NCI-H2107 treated with DMSO at 0.1 percent for 48 hours (cell line): ENCODE measurements around the gene MYL3.

Source experiments
- DNase-seq: peaks from one replicate; lab custom pipeline; 2025; ENCODE audit not compliant: unreplicated experiment; lab: John Stamatoyannopoulos, UW

The MYL3 gene

DNA sequence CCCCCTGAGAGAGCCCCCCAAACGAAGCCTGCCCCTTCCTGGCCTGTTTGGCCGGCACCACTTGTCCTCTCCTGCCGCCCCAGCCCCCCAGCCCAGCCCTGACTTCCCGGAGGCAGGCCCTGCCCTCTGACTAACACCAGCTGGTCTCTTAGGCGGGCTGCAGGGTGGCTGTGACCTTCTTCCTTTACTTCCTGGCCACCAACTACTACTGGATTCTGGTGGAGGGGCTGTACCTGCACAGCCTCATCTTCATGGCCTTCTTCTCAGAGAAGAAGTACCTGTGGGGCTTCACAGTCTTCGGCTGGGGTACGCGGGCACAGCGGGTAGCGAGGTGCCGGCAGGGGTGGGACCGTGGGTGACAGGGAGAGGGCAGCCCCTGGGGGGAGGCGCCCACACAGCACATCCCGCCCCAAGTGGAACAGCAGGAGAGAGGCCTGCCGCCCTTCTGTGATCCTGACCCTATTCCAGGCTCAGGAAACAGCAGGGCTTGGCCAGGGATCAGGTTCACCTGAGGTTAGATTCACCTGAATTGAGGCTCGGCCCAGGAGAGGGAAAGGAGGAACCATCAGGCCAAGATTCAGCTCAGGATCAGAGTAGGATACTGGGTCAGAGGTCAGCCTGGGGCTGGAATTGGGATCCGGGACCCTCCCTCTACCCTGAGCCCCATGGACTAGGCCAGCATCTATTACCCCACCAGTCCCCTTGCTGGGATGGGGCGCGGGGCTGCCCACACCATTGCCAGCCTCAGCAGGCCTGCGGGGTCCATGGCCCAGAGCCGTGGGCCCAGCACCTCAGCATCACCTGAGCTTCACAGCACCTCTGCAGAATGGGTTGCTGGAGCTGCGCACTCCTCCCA is 36.1 kb upstream of the MYL3 start:
- DNase-seq: no peak

DNA sequence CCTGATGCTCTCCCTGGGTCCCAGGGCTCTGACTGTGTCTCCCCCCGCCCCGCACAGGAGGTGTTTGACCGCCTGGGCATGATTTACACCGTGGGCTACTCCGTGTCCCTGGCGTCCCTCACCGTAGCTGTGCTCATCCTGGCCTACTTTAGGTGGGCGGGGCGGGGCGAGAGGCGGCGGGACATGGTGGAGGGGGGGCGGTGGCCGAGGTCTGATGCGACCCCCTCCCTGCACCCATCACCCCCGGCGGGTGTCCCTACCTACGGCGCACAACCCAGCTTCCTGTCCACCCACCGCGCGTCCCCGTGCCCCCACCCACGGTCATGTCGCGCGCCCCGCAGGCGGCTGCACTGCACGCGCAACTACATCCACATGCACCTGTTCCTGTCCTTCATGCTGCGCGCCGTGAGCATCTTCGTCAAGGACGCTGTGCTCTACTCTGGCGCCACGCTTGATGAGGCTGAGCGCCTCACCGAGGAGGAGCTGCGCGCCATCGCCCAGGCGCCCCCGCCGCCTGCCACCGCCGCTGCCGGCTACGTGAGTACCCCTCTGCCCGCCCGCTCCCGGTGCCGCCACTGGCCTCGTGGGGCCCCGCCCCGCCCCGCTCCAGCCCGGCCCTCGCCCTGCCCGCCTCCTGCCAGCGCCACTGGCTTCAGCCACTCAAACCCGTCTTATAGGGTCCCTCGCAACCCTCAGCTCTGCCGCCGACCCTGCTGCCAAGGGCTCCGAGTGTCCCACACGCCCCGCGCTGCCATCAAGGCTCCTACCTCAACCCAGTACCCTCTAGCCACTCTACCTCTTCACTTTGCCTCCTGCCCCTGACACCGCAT is 35.3 kb upstream of the MYL3 start:
- DNase-seq: no peak

DNA sequence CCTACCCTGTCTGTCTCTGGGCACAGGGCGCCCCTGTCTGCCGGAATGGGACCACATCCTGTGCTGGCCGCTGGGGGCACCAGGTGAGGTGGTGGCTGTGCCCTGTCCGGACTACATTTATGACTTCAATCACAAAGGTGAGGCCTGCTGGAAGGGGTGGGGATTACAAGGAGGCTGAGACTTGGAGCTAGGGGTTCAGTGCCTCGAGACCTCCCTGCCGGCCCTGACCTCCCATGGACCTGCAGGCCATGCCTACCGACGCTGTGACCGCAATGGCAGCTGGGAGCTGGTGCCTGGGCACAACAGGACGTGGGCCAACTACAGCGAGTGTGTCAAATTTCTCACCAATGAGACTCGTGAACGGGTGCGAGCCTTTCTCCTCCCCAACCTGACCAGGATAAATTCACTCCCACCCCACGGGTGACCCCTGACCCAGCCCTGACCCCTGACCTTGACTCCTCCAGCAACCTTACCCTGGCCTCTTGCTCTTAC is 34.6 kb upstream of the MYL3 start:
- DNase-seq: no peak

DNA sequence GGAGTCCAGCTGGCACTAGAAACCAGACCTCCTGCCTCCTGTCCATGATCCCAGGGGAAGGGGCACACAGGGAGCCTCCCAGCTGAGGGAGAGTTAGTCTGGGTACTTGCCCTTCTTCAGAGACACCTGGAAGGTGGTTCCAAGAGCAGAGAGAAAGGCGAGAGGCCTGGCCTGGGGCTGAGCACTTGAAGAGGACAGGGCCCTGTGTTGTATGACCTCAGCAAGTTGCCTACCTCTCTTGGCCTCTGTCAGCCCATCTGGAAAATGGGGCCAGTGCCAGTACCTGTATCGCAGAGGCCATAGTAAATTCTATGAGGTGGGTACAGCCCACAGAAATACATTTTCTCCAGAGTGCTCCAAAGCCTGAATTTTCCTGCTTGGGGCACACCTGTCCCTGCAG is 33.8 kb upstream of the MYL3 start:
- no peak for DNase-seq

DNA sequence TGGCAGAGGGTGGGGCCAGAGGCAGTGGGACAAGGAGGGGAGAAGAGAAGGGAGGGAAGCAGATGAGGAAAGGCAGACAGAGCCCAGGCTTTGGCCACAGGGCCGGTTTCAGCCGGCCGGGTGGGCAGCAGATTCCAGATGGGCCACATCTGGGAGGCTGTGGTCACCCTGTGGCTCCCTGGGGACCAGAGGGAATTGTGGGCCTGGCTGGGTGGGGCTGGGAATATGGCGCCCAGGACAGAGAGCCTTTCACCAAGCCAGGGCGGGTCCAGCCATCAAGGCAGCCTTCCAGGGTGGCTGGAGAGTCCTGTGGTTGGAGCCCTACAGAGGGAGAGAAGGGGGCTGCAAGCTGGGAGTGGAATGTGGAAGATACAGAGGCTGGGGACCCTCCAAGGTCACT is 33.1 kb upstream of the MYL3 start:
- no peak for DNase-seq

DNA sequence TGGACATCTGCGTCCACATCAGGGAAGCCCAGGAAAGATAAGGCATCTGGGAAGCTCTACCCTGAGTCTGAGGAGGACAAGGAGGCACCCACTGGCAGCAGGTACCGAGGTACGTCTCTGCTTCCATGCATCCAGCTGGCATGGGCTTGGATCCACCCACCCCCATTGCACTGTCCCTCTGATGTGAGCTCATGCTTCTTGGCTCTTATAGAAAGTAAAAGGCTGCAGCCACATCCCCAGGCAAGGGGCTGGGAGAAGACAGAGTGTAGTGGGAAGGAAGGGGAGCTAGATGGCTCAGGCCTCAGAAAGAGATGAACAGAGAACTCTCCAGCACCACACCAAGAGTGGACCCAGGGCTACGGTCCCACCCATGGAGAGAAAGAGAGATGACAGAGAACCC is 32.5 kb upstream of the MYL3 start:
- no peak for DNase-seq

DNA sequence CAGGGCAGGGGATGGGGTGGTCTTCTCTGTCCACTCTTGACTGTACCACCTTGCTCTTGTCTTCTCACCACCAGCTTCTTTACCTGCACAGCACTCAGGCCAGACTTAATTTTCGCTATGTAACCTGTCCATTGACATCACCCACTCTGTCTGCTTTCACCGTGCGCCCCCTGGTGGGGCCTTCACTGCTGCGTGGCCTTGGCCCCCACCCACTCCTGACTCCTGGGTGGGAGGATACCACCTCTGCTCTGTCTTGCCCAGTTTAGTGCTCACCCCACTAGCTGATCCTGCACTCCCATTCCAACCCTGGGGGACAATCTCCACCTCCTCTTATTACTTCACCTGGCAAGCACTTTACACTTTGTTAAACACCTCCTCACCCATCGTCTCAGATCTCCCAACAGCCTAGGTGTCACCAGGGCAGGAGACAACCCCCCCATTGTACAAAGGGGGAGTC is 32.0 kb upstream of the MYL3 start:
- no peak for DNase-seq

DNA sequence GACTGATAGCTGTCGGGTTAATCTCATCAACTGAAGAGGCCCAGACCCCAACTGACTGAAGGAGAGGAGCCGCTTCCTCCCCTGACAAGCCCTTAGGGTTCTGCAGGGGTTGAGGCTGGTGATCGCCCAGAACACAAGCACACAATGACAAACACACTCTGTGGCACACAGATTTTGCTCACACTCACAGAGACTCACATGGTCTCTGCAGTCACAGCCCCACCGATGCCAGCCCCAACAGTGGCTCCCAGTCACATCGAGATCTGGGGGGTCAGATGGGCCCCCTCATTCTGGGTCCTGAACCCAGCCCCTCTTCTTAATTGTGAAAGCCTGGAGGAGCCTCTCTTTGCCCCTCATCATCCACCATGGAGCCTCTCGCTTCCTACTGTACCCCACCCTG is 31.0 kb upstream of the MYL3 start:
- DNase-seq: no peak

DNA sequence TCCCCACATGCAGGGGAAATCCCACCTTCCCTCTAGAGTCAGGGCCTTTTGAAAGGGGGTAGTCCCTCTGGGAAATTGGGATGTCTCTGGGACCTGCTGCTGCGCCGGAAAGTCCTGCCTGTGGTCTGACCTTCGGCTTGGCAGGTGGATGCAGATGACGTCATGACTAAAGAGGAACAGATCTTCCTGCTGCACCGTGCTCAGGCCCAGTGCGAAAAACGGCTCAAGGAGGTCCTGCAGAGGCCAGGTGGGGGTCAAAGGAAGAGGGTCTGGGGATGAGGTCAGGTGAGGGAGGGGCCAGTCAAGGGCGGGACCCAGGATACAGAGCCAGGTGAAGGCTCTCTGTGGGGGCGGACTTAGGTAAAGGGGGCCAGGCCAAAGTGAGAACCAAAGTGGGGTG is 30.5 kb upstream of the MYL3 start:
- no peak for DNase-seq

DNA sequence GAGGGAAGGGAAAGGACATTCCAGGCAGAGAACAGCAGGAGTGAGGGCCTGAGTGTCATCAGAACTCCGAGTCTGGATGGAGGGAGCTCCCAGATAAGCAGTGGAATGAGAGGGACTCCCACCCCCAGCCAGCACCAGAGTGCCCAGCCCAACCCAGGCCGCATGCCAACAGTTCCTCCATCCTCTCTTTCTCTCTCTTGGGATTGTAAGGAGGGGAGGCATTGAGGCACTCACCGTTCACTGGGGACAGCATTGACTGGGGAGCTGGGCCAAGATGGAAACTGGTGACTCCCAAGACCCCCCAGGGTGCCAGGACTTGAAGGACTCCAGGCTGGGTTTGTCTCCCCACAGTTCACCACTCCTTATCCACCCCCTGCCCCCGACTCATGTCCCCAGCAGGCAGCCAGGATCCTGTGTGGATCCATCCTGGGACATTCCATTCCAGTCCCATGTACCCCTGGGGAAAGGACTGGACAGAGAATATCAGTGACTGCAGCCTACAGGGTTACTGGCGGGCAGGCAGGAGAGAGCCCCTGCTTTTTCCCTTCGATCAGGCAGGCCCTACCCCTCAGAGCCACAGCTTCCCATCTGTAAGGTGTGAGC is 30.0 kb upstream of the MYL3 start:
- DNase-seq: no peak

DNA sequence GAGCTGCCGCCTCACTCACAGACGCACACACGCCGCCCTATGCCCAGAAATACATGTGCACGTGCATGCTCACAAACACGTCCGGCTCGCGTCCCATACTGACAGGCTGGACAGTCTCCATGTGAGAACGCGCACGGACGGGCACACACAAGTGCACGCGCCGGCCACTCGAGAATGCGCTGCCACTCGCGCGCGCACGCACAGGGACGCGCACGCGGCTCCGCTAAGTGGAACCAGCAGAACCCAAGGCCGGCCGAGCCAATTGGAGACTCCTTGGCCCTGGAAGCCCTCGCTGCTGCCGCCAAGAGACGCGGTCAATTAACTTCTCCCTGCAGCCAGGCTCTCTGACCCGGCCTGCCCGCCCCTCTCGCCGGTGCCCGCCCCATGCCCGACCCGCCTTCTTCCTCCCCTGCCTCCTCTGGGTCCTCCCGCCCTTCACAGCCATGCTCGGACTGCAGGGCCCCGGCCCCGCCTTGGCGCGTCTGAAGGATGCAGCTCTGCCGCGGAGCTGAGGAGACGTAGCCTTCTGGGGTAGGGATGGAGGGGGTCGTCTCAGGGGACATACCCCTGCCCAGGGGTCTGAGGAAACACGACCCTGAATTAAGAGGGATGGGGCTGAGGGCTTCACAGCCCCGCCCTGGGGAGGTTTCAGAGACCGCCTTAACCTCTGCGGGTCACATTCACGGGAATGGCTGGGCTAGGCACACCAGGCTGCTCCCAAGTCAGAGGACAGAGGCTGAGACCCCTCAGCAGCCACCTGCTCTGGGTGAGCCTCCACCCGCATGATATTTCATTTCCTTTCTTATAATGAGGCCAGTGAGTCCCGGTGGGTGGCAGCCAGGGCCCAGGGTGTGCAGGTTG is 29.3 kb upstream of the MYL3 start:
- DNase-seq: no peak

DNA sequence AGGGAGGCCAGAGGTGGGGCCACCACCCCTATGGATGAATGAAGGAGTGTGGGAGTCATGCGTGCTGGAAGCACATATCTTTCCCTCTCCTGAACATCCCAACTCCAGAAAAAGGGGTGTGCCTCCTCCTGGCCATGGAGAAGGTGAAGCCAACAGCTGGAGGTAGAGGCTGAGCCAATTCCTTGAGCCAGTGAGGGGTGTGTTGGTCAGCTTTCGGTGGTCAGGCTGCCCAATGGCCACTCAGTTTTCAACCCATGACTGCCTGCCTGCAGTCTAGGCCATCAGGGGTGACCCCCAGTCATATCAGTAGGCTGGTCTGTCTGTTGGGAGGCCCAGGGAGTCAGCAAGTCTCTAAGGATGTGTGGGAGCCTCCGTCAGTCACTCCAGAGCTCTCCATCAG is 27.9 kb upstream of the MYL3 start:
- no peak for DNase-seq

DNA sequence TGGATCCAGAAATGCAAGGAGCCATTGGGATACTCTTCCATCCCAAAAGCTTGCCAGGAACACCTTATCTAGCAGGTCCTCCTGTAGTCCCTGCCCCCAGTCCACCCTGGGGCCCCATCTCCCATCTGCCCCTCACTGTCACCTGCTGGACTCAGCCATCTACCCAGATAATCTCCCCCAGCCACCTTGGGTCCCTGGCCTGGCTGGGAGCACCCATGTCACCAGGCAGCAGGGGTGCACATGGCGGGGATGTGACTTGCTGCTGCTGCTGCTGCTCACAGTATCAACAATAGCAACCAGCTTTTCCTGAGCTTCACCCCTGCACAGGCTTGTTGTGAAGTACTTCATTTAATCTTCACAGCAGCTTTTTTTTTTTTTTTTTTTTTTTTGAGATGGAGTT is 26.9 kb upstream of the MYL3 start:
- DNase-seq: no peak

DNA sequence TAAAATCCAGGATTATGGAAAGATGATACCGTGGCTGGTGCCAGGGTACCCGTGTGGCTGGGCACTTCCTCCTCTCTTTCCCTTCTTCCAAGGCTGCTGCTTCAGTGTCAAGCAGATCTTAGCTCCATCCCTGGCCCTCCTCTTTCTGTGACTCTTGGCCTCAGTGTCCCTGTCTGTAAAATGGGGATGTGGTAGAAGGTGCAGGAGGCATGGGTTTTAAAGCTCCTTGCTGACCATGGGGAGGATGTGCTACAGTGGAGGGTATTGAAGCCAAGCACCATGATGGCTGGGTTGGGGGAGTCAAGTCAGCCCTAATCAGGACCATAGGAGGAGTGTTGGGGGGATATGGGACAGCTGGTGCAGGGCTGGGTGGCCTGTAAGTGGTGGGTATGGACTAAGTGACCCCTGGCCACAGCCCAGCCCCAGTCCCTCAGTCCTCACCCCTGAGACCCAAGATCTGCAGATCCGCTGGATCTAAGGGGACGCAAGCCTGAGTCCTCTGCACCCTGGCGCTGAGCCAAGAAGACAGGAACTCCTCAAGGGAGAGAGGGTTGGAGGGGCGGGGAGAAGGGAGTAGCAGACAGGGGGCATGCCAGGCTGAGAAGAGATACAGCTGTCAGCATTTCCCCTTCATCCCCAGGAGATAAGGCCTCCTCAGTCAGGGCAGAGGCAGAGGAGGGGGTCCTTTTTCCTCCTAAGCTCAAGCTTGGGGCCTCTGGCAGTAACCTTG is 26.3 kb upstream of the MYL3 start:
- DNase-seq: no peak

DNA sequence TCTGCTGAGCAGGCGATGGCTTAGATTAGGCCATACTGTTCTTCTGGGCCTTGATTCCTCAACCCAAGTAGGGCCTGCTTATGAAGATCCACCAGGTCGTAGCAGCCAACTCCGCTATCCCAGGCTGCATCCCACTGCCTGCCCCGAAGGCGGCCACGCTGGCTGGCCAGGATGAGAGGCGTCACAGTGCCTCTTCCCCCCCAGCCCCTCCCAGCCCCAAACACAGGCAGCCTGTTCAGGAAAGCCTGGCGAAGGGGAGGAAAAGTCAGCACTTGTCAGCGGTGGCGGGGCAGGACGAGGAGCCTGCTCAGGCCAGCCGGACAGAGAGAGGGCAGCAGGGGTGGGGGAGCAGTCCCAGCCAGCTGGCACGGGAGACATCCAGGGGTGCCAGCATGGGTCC is 25.5 kb upstream of the MYL3 start:
- no peak for DNase-seq

DNA sequence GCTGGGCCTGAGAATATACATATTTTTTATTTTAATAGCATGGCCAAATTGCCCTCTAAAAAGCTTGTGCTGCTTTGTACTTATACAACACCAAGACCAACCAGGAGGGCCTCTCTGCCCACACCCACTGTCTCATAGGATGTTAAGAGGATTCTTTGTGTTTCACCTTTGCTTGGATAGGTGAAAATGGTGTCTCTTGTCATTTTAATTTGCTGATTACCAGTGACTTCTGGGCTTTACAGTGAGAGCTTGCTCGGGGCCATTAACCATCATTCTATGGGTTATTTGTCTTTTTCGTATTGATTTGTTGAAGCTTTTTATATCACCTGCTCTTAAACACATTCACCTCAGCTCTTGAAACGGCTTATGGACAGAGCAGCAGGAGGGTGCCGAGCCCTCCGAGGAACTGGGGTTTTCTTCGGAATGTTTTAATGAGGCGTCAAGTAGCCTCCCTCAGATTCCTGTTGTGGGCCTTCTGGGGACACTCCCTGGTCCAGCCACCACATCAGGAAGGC is 24.8 kb upstream of the MYL3 start:
- DNase-seq: peak; percentile 27

DNA sequence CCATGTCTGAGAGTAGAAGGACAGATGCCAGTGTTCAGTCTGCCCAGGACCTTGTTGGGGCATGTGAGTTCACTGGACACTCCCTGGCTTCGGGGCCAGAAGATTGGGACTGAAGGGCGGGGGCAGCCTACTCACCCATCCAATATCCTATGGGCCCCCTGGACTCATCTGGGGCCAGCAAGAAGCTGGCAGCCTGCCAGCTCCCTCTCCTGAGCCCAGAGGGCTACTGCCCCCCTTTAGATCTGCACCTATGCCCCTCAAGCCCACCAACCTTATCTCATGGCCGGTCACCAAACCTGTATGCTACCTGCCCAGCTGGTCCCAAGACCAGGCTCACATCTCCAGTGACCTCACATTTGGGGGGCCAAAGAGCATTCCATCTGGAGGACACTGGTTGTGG is 22.4 kb upstream of the MYL3 start:
- DNase-seq: no peak

DNA sequence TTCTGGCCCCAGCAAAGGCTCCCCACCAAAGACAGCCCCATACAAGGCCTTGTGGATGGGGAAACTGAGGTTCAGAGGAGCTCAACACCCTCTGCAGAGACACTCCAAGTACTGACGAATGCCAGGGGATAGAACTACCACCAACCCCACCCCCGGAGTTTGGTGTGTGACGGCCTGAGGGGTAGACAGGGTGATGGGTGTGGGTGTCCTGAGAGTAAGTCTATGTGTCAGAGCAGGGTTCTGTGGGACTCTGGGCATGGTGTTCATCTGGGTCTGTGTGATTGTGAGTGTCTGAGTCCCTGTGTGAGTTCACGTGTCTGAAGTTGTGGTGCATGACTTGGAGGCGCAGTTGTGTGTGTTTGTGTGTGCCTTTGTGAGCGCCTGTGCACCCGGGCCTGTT is 21.7 kb upstream of the MYL3 start:
- DNase-seq: no peak

DNA sequence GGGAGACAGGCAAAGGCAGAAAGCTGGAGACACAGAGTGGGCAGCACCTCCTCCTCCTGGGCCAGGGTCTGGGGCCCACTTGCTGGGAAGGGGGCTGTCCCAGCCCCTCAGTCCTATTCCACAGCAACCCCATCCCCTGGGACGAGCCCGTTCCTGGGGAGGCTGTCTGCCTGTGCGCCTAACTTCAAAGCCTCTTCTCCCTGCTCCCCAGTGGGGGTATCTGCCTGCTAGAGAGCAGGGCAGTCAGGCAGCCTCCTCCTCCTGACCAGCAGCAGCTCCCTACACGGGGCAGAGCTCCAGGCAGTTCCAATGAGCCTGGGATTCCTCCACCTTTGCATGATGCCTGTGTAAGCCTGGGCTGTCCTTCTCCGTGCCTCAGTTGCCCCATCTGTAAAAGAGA is 21.2 kb upstream of the MYL3 start:
- no peak for DNase-seq

DNA sequence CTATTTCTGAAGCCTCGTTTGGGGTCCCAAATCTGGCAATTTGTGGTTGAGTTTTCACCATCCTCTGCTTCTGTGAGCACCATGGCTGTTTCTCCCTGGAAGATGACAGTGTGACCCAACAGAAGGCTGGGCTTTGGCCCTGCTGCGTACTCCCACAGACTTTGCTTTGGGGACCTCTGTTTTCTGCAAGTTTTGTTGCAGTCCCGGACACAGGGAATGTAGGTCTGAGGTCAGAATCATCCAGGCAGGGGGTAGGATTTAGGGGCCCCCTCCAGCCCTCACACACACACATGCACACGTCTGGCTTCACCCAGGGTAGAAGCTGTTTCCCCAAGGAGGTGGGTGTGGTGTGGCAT is 20.6 kb upstream of the MYL3 start:
- no peak for DNase-seq
